Activated CD4-positive, alpha-beta T cell treated with anti-CD3 and anti-CD28 coated beads, Interleukin-2, amount 50 U/mL, for 48 hours (primary cell): ENCODE results near the gene MIB1.

ENCODE experiments used
- DNase-seq, 2 experiments: peaks; one replicate each; pipeline ENCODE4 v3.0.0-alpha.2; 2020

The MIB1 gene

GRCh38 chr18:21900605-21901352 is 160.2 kb downstream of the MIB1 start:
- no peak for DNase-seq

GRCh38 chr18:21901423-21901945 is 160.9 kb downstream of the MIB1 start:
- DNase-seq, result no peak

- DNase-seq, result no peak
Observed at GRCh38 chr18:21903709-21904108, 163.1 kb downstream of the MIB1 start.

GRCh38 chr18:21904856-21905255 is 164.3 kb downstream of the MIB1 start:
- no peak for DNase-seq

GRCh38 chr18:21907451-21907850 is 166.9 kb downstream of the MIB1 start:
- DNase-seq, result no peak

- DNase-seq, result no peak
Observed at GRCh38 chr18:21908711-21909110, 168.1 kb downstream of the MIB1 start.

- DNase-seq, result no peak
Observed at GRCh38 chr18:21910906-21911305, 170.3 kb downstream of the MIB1 start.

- no peak for DNase-seq
Observed at GRCh38 chr18:21911551-21911950, 171.0 kb downstream of the MIB1 start.

GRCh38 chr18:21912339-21913239 is 172.0 kb downstream of the MIB1 start:
- no peak for DNase-seq

GRCh38 chr18:21914739-21915319 is 174.2 kb downstream of the MIB1 start:
- DNase-seq, result no peak

- DNase-seq, result no peak
Observed at GRCh38 chr18:21915546-21915945, 175.0 kb downstream of the MIB1 start.

GRCh38 chr18:21916594-21916993 is 176.0 kb downstream of the MIB1 start:
- DNase-seq, result no peak

GRCh38 chr18:21918693-21919092 is 178.1 kb downstream of the MIB1 start:
- no peak for DNase-seq
